HepG2 (cell line): ENCODE measurements around the gene BAIAP3. TPM values are rescaled to one million over a fixed set of nuclear protein-coding genes. Genes with fewer than 3 reads are reported as not detected.

ENCODE experiments used
- ELF1 ChIP-seq: sonication (generic); formaldehyde crosslinking; IDR thresholded peaks from 2 replicates; pipeline ENCODE4 v1.4.0; 2020; ENCODE audit warnings: missing genetic modification reagents
- FOXJ3 ChIP-seq: sonication (generic); formaldehyde crosslinking; IDR thresholded peaks from 2 replicates; pipeline ENCODE4 v1.4.0; 2020; ENCODE audit warnings: missing genetic modification reagents, mild to moderate bottlenecking, borderline replicate concordance
- GATAD1 ChIP-seq: IDR thresholded peaks from 2 replicates; pipeline ENCODE4 v1.6.1; 2016; ENCODE audit warnings: missing genetic modification reagents, missing compliant biosample characterization
- GLMP ChIP-seq: sonication (generic); formaldehyde crosslinking; IDR thresholded peaks from 2 replicates; pipeline ENCODE4 v1.9.0; 2021; ENCODE audit warnings: missing genetic modification reagents, mild to moderate bottlenecking, borderline replicate concordance
- GZF1 ChIP-seq: sonication (generic); formaldehyde crosslinking; IDR thresholded peaks from 2 replicates; pipeline ENCODE4 v1.5.1; 2020; ENCODE audit warnings: mild to moderate bottlenecking, missing genetic modification reagents
- HMG20A ChIP-seq: IDR thresholded peaks from 2 replicates; pipeline ENCODE4 v1.6.1; 2016; ENCODE audit warnings: borderline replicate concordance
- KAT7 ChIP-seq: IDR thresholded peaks from 2 replicates; pipeline ENCODE4 v1.6.1; 2018; ENCODE audit warnings: borderline replicate concordance, missing compliant biosample characterization
- KLF11 ChIP-seq: IDR thresholded peaks from 2 replicates; pipeline ENCODE4 v1.6.1; 2016; ENCODE audit warnings: missing compliant biosample characterization
- MAFG ChIP-seq: sonication (generic); formaldehyde crosslinking; IDR thresholded peaks from 2 replicates; pipeline ENCODE4 v1.5.1; 2020; ENCODE audit warnings: mild to moderate bottlenecking, missing genetic modification reagents
- MTA1 ChIP-seq: sonication (generic); formaldehyde crosslinking; IDR thresholded peaks from 2 replicates; pipeline ENCODE4 v1.4.0; 2020; ENCODE audit warnings: missing genetic modification reagents, mild to moderate bottlenecking, borderline replicate concordance
- NFE2 ChIP-seq: sonication (generic); formaldehyde crosslinking; IDR thresholded peaks from 2 replicates; pipeline ENCODE4 v1.4.0; 2020; ENCODE audit warnings: missing genetic modification reagents
- POLR2A ChIP-seq, 2 experiments: IDR thresholded peaks; 2 replicates each; pipeline ENCODE4 v1.6.1; 2011; ENCODE audit warnings: low read depth in 2 of 2, low read length in 2 of 2, mild to moderate bottlenecking in 1 of 2, moderate library complexity in 1 of 2; ENCODE audit not compliant: insufficient read depth in 1 of 2
- POLR2AphosphoS2 ChIP-seq: IDR thresholded peaks from 2 replicates; pipeline ENCODE4 v1.6.1; 2011; ENCODE audit warnings: low read depth, low read length, improper control_type of control experiment
- PRMT3 ChIP-seq: sonication (generic); formaldehyde crosslinking; IDR thresholded peaks from 2 replicates; pipeline ENCODE4 v1.8.1; 2022; ENCODE audit warnings: low read depth, mild to moderate bottlenecking, moderate library complexity, missing genetic modification reagents, borderline replicate concordance
- RARA ChIP-seq: IDR thresholded peaks from 2 replicates; pipeline ENCODE4 v1.6.1; 2016; ENCODE audit warnings: missing genetic modification reagents, missing compliant biosample characterization
- RFX5 ChIP-seq: IDR thresholded peaks from 2 replicates; pipeline ENCODE4 v1.6.1; 2011; ENCODE audit warnings: low read depth, low read length, improper control_type of control experiment
- RXRA ChIP-seq: sonication (generic); formaldehyde crosslinking; IDR thresholded peaks from 2 replicates; pipeline ENCODE4 v1.5.1; 2020; ENCODE audit warnings: missing genetic modification reagents
- SRSF4 ChIP-seq: fragments of 200-400 bp; formaldehyde crosslinking; IDR thresholded peaks from one replicate; pipeline ENCODE4 v1.6.1; 2018; ENCODE audit warnings: mild to moderate bottlenecking, low read depth, low read length, moderate library complexity; ENCODE audit not compliant: poor library complexity, severe bottlenecking
- YEATS2 ChIP-seq: sonication (generic); formaldehyde crosslinking; IDR thresholded peaks from 2 replicates; pipeline ENCODE4 v1.4.0; 2020; ENCODE audit warnings: missing genetic modification reagents, borderline replicate concordance
- YEATS4 ChIP-seq: sonication (generic); formaldehyde crosslinking; IDR thresholded peaks from 2 replicates; pipeline ENCODE4 v1.4.0; 2020; ENCODE audit warnings: missing genetic modification reagents, borderline replicate concordance
- ZC3H4 ChIP-seq: sonication (generic); formaldehyde crosslinking; IDR thresholded peaks from 2 replicates; pipeline ENCODE4 v1.4.0; 2020; ENCODE audit warnings: missing genetic modification reagents, borderline replicate concordance
- ZNF207 ChIP-seq: fragments of 450-650 bp; IDR thresholded peaks from 2 replicates; pipeline ENCODE4 v1.6.1; 2016; ENCODE audit warnings: antibody characterized with exemption, borderline replicate concordance
- ZNF280B ChIP-seq: sonication (generic); formaldehyde crosslinking; IDR thresholded peaks from 2 replicates; pipeline ENCODE4 v1.5.0; 2020; ENCODE audit warnings: missing genetic modification reagents, mild to moderate bottlenecking, borderline replicate concordance
- ZNF670 ChIP-seq: sonication (generic); formaldehyde crosslinking; IDR thresholded peaks from 2 replicates; pipeline ENCODE4 v1.8.0; 2022; ENCODE audit warnings: mild to moderate bottlenecking, missing genetic modification reagents, borderline replicate concordance
- ZNF850 ChIP-seq: sonication (generic); formaldehyde crosslinking; conservative IDR thresholded peaks from 2 replicates; pipeline ENCODE4 v1.9.0; 2021; ENCODE audit warnings: mild to moderate bottlenecking, missing genetic modification reagents
- ZSCAN20 ChIP-seq: sonication (generic); formaldehyde crosslinking; IDR thresholded peaks from 2 replicates; pipeline ENCODE4 v1.4.0; 2020; ENCODE audit warnings: missing genetic modification reagents, mild to moderate bottlenecking, borderline replicate concordance
- polyA plus RNA-seq, 8 experiments: library from polyadenylated mRNA; depleted of rRNA in 3 of 8; stranded (reverse) in 7 of 8; unstranded in 1 of 8; fragments of >200 nt; fragmentation: Illumina TruSeq in 4 of 8; extraction: Trizol in 4 of 8; gene quantifications; 2 replicates each; pipeline versions ENCODE4 v1.2.1 to v1.2.3, GENCODE V29; 2011 to 2016; ENCODE audit warnings: low read depth in 4 of 8, missing spikeins in 1 of 8, mixed read lengths in 1 of 8; ENCODE audit not compliant: insufficient read depth in 1 of 8
- total RNA-seq, 5 experiments: library from RNA; depleted of rRNA; stranded (reverse); fragments of >200 nt; fragmentation: Illumina TruSeq; extraction: Trizol; gene quantifications; 2 replicates each; pipeline ENCODE4 v1.2.3, GENCODE V29; 2016; ENCODE audit warnings: low read depth in 1 of 5

BAIAP3 gene
- total and polyA plus RNA-seq, 2 of the 13 experiments (the other 11 are each of a cell fraction or from before 2014, with no cell fraction given) = 3.2 to 5.7 TPM

GRCh38 chr16:1378804-1379303, 45.4 kb downstream of the BAIAP3 start (continued):
- TF ChIP-seq YEATS2 (CRISPR knock-in tag) (no peak), ZSCAN20 (0 out of 2 replicates have a peak, but pooled peaks have one; percentile 56), ELF1 (CRISPR knock-in tag) (no peak), ZNF207 (no peak), ZC3H4 (CRISPR knock-in tag) (peak; percentile 76; the same call in 1 of the 2 replicates), ZNF850 (CRISPR knock-in tag) (no peak), FOXJ3 (CRISPR knock-in tag) (no peak), ZNF280B (CRISPR knock-in tag) (peak; percentile 12; the same call in 1 of the 2 replicates), HMG20A (CRISPR knock-in tag) (peak; percentile 43; the same call in 1 of the 2 replicates), RFX5 (0 out of 2 replicates have a peak, but pooled peaks have one; percentile 11), KLF11 (CRISPR knock-in tag) (no peak), NFE2 (CRISPR knock-in tag) (peak; percentile 81), POLR2A (IDR thresholded peaks at IDR 0.05; ENCODE audit: insufficient read depth in 1 of 2, low read depth in 2 of 2, low read length in 2 of 2) (peak in 1 of 2 experiments; percentile 52; a peak in 1 of 4 replicates), PRMT3 (CRISPR knock-in tag) (0 out of 2 replicates have a peak, but pooled peaks have one; percentile 52), MTA1 (CRISPR knock-in tag) (peak; percentile 61; the same call in 1 of the 2 replicates), YEATS4 (CRISPR knock-in tag) (peak; percentile 32; the same call in 1 of the 2 replicates), KAT7 (CRISPR knock-in tag) (no peak), POLR2AphosphoS2 (no peak), GATAD1 (CRISPR knock-in tag) (no peak; the same call in 1 of the 2 replicates), SRSF4 (no peak), GZF1 (no peak), RXRA (CRISPR knock-in tag) (peak; percentile 92), RARA (CRISPR knock-in tag) (peak; percentile 65), GLMP (CRISPR knock-in tag) (no peak), ZNF670 (CRISPR knock-in tag) (peak; percentile 44; the same call in 1 of the 2 replicates), MAFG (CRISPR knock-in tag) (peak; percentile 99)
